ENCODE measurements around the gene NAP1L3.

GRCh38 chrX:93649381-93649780 lies 24.0 kb downstream of the NAP1L3 start:
- no peak for TF ChIP-seq EZH2 (IDR thresholded peaks at IDR 0.05; ENCODE audit: borderline replicate concordance, low read depth, low read length, poor library complexity, severe bottlenecking)
- no peak for TF ChIP-seq CTCF (conservative IDR thresholded peaks at IDR 0.05; ENCODE audit: low read depth, low read length)

All from A673 (cell line).